HG03565 (cell line): ENCODE measurements around the gene SLC39A13.
A peak's percentile ranks its signal among the peaks of the same experiment; 100 is the strongest.

Experiments used
- ATAC-seq: cut with Tn5 transposase; IDR thresholded peaks from one replicate; pipeline ENCODE4 v1.9.1; 2021; ENCODE audit warnings: mild to moderate bottlenecking, moderate library complexity; ENCODE audit not compliant: unreplicated experiment

The SLC39A13 gene

DNA sequence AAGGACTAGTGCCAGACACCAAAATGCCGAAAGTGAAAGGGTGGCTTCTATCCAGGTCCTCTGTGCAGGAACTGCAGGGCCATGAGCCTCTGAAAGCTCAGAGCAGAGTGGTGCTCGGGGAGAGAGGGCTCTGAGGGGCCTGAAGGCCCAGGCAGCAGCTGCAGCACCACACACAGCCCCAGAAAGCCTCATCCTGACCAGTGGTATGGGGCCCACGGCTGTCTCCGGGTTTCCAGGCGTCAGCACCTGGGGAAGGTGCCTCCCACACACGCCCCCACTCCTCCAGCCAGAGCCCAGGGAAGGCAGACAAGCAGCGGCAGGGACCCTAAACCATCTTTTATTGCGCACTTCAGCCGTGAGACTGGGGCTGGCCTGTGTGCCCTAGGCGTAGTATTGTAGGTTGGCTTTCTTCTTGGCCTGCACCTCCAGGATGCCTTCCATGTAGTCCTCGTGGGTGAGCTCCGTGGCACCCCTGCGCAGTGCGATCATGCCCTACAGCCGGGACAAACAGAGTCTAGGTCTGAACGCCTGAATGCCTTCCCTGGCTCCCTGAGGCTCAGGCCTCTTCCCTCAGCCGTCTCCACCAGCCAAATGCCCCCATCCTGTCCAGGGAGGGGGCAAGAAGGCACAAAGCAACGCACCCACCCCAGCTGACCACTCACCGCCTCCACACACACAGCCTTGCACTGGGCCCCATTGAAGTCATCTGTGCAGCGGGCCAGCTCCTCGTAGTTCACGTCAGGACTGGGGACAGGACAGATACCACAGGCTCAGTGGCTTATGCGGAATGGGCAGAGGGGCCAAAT, 10.3 kb downstream of the SLC39A13 start:
- no peak for ATAC-seq

DNA sequence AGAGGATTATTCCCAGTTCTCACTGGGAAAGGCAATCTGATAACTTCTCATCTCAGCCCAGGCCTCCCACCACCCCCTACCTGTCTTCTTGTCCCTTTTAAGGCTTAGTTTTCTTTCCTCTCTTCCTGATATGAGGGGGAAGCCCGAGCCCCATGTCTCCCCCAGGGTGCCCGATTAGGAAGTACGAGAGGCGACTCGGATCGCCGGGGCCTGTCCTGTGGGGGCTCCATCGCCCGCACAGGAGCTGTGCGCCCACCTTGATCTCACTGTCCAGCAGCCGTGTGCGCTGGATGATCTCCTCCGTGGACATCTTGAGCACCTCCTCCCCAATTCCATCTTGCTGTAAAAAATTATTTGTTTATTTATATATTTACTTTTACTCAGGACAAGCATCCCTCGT, 17.2 kb downstream of the SLC39A13 start:
- ATAC-seq = no peak

DNA sequence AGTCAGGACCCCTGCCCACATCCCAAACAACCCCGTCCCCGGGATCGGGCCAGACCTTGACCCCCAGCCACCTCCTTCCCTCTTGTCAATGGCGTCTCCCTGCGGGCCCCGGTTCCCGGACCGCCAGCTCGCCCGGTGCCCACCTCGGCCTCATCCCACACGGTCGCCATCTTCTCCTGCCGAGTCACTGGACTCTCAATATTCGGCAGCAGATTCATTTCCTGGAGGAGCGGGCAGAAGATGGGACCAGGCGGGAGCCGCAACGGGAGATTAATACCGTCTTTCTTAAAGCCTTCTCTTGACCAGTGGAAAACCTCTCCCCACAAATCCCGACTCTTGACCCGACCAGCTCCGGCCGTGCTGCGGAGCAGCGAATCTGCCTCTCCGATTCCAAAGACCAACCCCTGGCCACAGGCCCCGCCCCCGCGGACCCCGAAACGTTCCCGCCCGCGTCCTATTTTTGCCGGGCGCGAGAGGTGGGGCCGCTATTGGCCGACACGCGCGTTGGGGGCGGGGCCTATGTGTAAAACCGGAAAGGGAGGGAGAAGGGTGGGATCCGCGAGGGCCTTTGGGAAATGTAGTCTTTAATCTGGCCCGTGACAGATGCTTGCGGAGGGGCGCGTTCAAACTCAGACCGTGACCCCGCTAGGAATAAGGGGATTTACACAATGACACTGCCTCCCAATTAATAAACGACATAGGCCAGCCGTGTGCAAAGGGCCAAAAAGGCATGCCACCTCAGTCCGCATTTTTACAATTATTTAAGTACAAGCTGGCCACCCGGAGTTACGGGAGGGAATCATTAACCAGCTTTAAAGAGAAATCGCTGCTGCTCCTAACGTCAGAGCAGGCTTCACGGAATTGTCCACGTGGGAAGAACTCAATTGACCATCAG, 17.9 kb downstream of the SLC39A13 start, which contains the start of gene PSMC3:
Gene PSMC3, minus strand, starts transcription at position 378 of the 895 bp plus-strand sequence. Its CDS starts 160 bp downstream, at position 218.
- ATAC-seq = peak; percentile 82

GRCh38 chr11:47430524-47430923, 22.1 kb downstream of the SLC39A13 start:
- no peak for ATAC-seq

DNA sequence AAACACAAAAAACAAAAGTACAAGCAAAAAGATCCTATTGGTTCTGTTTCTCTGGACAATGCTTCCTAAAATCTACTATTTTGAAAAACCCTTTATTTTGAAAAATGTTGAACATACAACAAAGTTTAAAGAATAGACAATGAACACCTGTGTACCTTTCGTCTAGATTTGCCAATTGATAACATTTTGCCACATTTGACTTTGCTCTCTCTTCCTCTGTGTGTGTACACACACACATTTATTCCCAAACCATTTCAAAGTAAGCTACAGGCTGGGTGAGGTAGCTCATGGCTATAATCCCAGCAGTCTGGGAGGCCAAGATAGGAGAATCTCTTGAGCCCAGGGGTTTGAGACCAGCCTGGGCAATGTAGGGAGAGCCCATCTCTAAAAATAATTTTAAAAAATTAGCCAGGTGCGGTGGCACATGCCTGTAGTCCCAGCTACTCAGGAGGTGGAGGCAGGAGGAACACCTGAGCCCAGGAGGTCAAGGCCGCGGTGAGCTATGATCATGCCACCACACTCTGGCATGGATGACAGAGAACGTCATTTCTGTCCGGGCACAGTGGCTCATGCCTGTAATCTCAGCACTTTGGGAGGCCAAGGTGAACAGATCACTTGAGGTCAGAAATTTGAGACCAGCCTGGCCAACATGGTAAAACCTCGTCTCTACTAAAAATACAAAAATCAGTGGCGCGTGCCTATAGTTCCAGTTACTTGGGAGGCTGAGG, 23.1 kb downstream of the SLC39A13 start:
- ATAC-seq = no peak

DNA sequence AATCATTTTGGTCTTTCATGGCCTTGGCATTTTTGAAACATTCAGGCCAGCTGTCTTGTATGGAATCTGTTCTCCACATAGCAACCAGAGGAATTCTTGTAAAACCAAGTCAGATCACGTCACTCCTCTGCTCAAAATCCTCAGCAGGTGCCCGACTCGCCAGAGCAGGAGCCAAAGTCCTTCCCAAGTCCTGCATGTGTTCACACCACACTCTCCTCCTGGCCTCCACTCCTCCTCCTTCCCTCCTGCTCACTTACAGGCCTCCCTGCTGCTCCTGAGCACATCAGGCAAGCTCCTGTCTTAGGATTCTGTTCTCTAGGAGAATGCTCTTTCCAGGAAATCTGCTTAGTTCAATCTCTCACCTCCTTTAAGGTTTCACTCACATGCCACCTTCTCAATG, 24.8 kb downstream of the SLC39A13 start:
- ATAC-seq = no peak

GRCh38 chr11:47434011-47434786, 25.8 kb downstream of the SLC39A13 start:
- ATAC-seq = no peak

DNA sequence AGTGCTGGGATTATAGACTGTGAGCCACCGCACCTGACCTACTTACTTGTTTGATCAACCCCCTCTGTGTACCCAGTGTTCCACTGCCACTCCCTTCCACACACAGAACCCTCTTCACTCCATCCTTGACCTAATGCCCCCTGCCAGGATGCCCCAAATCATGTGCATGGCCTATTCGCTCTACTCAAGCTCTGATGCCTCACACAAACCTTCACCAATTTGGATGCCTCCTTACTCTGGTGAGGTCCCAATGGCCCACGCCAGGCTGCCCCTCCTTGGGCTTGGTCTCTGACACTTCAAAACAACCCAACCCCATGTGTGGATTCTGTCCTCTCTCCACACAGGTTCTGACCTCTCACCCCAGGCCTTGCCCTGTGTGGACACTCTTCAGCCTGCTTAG, 27.3 kb downstream of the SLC39A13 start:
- ATAC-seq = no peak

DNA sequence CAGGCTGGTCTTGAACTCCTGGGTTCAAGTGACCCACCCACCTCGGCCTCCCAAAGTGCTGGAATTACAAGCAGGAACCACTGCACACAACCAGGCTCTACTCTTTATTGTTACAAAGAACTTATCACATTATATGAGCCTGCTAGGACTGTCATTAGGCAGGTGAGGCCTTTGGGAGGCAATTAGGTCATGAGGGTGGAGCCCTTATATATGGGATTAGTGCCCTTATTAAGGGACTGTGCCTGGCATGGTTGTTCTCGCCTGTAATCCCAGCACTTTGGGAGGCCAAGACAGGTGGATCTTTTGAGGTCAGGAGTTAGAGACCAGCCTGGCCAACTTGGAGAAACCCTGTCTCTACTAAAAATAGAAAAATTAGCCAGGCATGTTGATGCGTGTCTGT, 28.3 kb downstream of the SLC39A13 start:
- ATAC-seq = no peak

GRCh38 chr11:47437218-47437745, 28.9 kb downstream of the SLC39A13 start:
- no peak for ATAC-seq

DNA sequence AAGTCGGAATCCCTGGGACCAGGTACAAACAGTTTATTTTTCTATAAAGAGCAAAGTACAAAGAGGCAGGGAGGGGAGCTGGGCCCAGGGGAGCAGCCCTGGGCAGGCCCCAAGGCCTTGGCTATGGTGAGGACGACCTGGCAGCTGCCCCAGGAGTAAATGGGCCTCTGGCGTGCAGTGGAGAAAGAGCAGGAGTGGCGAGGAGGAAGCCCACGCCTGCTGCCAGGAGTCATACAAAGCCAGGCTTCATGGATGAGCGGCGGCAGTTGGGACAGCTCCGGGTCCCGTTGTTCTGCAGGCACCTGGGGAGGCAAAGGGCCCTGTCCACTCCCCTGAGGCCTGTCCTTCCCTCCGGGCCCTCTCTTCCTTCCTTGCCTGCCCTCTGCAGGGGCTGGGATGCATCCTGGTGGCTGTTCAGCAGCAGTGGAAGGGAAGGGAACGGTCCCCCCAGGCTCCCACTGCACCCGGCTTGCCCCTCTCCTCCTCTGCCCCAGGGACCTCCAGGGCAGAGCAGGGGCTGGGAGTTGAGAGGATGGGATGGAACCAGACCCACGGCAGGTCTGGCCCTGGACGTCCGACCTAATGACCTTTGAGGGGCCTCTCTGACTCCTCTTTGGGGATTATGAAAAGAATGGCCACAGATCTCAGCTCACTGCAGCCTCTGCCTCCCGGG, 29.5 kb downstream of the SLC39A13 start:
- ATAC-seq = no peak

DNA sequence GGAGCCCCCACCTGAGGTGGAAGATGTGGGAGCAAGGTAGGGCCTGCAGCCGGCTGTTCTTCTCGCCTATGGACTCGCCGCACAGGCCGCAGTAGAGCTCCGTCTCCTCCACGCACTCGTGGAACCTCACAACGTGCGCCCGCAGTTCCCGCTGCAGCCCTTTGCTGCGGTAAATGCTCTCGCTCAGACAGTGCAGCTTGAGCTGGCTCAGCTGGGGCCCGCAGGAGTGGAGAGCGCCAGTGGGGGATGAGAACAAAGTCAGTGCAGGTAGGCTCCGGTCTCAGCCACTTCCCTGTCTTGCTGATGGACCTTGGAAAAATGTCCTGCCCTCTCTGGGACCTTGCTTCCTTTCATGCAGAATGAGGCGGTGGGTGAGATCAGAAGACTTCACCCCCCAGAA, 30.3 kb downstream of the SLC39A13 start:
- no peak for ATAC-seq

GRCh38 chr11:47440054-47440476, 31.7 kb downstream of the SLC39A13 start:
- no peak for ATAC-seq

DNA sequence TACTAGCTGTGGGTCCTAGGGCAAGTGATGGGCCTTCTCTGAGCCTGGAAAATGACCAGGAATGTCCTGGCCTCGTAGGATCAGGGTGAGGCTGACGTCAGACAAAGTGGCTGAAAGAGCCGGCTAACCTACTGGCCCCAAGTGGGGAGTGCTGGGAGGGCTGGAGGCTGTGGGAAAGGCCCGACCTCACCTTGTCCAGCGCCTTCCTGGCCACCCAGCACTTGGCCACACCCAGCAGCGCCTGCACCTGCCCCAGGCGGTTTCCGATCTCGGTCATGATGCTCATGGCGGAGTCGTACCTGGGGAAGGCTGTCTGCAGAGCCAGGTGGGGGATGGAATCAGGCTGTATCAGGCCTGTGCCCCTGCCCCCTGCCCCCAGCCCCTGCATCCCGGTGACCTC, 33.0 kb downstream of the SLC39A13 start:
- no peak for ATAC-seq

- no peak for ATAC-seq
These were observed 34.1 kb downstream of the SLC39A13 start for GRCh38 chr11:47442514-47442913.

DNA sequence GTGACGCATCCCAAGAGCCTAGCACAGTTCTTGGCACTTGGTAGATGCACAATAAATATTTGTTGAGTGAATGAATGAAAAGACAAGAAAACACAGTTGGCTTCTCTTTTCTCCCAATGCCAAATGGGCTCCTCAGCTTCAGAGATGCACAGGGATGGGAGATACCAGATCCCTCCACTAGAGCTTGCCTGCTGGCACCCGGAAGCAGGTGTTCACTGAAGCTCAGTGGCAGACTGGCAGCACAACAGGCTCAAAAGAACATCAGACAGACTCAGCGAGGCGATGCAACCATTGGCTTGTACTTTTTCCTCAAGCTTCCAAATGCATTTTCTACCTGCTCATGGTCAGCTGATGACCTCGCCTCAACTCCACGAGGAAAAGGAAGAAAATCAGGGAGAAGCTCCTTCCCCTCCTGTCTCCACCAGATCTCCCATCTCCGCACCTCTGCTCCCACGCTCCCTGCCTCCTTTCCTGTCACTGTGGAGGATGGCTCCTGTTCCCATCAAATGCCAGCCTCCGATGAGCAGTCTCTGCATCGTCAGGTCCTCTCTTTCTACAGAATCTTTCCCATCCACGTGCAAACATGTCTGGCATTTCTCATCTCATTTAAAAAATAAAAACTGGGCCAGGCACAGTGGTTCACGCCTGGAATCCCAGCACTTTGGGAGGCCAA, 34.8 kb downstream of the SLC39A13 start:
- ATAC-seq = no peak

DNA sequence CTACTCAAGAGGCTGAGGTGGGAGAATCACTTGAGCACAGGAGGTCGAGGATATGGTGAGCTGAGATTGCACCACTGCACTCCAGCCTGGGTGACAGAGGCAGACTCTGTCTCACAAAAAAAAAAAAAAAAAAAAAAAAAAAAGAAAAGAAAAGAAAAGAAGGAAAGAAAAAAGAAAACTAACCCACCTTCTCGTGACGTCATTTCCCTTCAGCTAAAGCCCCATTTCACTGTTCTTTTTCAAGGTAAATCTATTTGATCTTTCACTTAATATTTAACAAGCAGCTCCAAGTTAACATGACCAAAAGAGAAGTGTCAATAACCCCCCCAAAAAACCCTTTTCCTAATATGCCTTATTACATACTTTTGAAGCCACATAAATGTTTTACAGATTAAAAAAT, 35.4 kb downstream of the SLC39A13 start:
- no peak for ATAC-seq

DNA sequence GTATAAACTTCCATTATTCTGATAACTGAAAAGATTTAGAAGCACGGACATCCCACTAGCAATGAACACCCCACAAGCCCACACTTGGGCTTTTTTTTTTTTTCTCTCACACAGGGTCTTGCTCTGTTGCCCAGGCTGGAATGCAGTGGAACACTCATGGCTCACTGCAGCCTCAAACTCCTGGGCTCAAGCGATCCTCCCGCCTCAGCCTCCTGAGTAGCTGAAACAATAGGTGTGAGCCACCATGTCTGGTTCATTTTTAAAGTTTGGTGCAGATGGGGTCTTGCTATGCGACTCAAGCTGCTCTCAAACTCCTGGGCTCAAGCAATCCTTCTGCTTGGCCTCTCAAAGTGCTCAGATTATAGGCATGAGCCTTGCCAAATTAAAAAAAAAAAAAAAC, 37.5 kb downstream of the SLC39A13 start:
- ATAC-seq = no peak

GRCh38 chr11:47446833-47447232, 38.4 kb downstream of the SLC39A13 start:
- no peak for ATAC-seq
